Peyer's patch (tissue), 4 donors: ENCODE data around the gene SRPK2.

ENCODE experiments used
- CTCF ChIP-seq, 6 experiments: fragments of 450-650 bp in 4 of 6; fragments of 200-600 bp in 2 of 6; sonication (generic) in 1 of 6; IDR thresholded peaks; one replicate each; pipeline ENCODE4 v1.5.1; 2017 to 2019; ENCODE audit warnings: antibody characterized with exemption in 6 of 6, mild to moderate bottlenecking in 3 of 6, moderate library complexity in 1 of 6
- POLR2A ChIP-seq, 2 donors: fragments of 450-650 bp; IDR thresholded peaks; one replicate each; pipeline ENCODE4 v1.5.1; 2017; ENCODE audit warnings: antibody characterized with exemption in 2 of 2, mild to moderate bottlenecking in 2 of 2, moderate library complexity in 2 of 2

GRCh38 chr7:105297985-105298384 is 90.7 kb downstream of the SRPK2 start:
- TF ChIP-seq CTCF (IDR thresholded peaks at IDR 0.05) (no peak), POLR2A (IDR thresholded peaks at IDR 0.05) (no peak)
